ENCODE results near the gene GRM4. TPM values are rescaled to one million over a fixed set of nuclear protein-coding genes. Genes with fewer than 3 reads are reported as not detected.

GRM4 gene
- total RNA-seq, 1 experiment from 2014 or later = not detected

- Histone ChIP-seq H3K9ac (ENCODE audit: low read length) (no peak overlapping the region), H3K9me3 (ENCODE audit: low read length) (no peaks in the 10 kb centered on the region), H3K27me3 (ENCODE audit: low read length) (no peaks in the 10 kb centered on the region), H3K36me3 (ENCODE audit: low read depth, low read length) (no peaks in the 10 kb centered on the region), H2AFZ (ENCODE audit: low read length) (no peak overlapping the region), H3K4me3 (ENCODE audit: low read length) (no peak overlapping the region), H4K20me1 (ENCODE audit: low read length) (no peaks in the 10 kb centered on the region), H3K4me1 (ENCODE audit: insufficient read depth, low read length) (peaks cover 8% of the 10 kb centered on the region; the same call in 1 of the 2 replicates), H3K27ac (ENCODE audit: low read length) (no peak overlapping the region), H3K4me2 (ENCODE audit: low read length) (no peak overlapping the region), H3K79me2 (ENCODE audit: low read length) (no peaks in the 10 kb centered on the region), H3K9me2 (replicated peaks; ENCODE audit: low read length) (no peaks in the 10 kb centered on the region), H3F3A (ENCODE audit: low read length, unreplicated experiment) (no peaks in the 10 kb centered on the region)
- intact Hi-C loops (cut with micrococcal nuclease) = no loop called here
- no peak for DNase-seq
- TF ChIP-seq EZH2phosphoT487 (IDR thresholded peaks at IDR 0.05; ENCODE audit: borderline replicate concordance, low read length) = no peak
- no peak for TF ChIP-seq EZH2 (IDR thresholded peaks at IDR 0.05; ENCODE audit: low read length, unreplicated experiment)
- no peak for TF ChIP-seq CTCF (conservative IDR thresholded peaks at IDR 0.05; ENCODE audit: low read depth, low read length)
- POLR2A ChIA-PET (ENCODE audit: unreplicated experiment) = no interaction called here
- no peak for ATAC-seq
- no TSS peak for BruUV-seq (replicated peaks)
- CTCF ChIA-PET = no interaction called here
Observed at GRCh38 chr6:34182751-34183531, 37.1 kb upstream of the GRM4 start.

- no peak for ATAC-seq
Observed at GRCh38 chr6:34181908-34182307, 36.0 kb upstream of the GRM4 start.

More at GRCh38 chr6:34181908-34182307, 36.0 kb upstream of the GRM4 start:
- ChIA-PET CTCF (no interaction called here), POLR2A (ENCODE audit: unreplicated experiment) (no interaction called here)
- no peaks in the 10 kb centered on the region for H3K36me3 ChIP-seq (ENCODE audit: low read depth, low read length)
- H4K20me1 ChIP-seq (ENCODE audit: low read length) = no peaks in the 10 kb centered on the region
- TF ChIP-seq CTCF (conservative IDR thresholded peaks at IDR 0.05; ENCODE audit: low read depth, low read length) (no peak), EZH2phosphoT487 (IDR thresholded peaks at IDR 0.05; ENCODE audit: borderline replicate concordance, low read length) (no peak), EZH2 (IDR thresholded peaks at IDR 0.05; ENCODE audit: low read length, unreplicated experiment) (no peak)
- no peaks in the 10 kb centered on the region for H3K27me3 ChIP-seq (ENCODE audit: low read length)
- no peak for DNase-seq
- H3K9me2 ChIP-seq (replicated peaks; ENCODE audit: low read length) = no peaks in the 10 kb centered on the region
- intact Hi-C loops (cut with micrococcal nuclease) = no loop called here
- H3K79me2 ChIP-seq (ENCODE audit: low read length) = no peaks in the 10 kb centered on the region
- H3K9ac ChIP-seq (ENCODE audit: low read length) = no peak overlapping the region
- no peaks in the 10 kb centered on the region for H3K9me3 ChIP-seq (ENCODE audit: low read length)
- H3K4me1 ChIP-seq (ENCODE audit: insufficient read depth, low read length) = peaks cover 8% of the 10 kb centered on the region; the same call in 1 of the 2 replicates
- no TSS peak for BruUV-seq (replicated peaks)
- no peak overlapping the region for H3K27ac ChIP-seq (ENCODE audit: low read length)
- no peaks in the 10 kb centered on the region for H3F3A ChIP-seq (ENCODE audit: low read length, unreplicated experiment)
- no peak overlapping the region for H2AFZ ChIP-seq (ENCODE audit: low read length)
- H3K4me2 ChIP-seq (ENCODE audit: low read length) = no peak overlapping the region
- H3K4me3 ChIP-seq (ENCODE audit: low read length) = no peak overlapping the region
